Measurements from ENCODE around the gene CCDC150. TPM values are rescaled to one million over a fixed set of nuclear protein-coding genes. Genes with fewer than 3 reads are reported as not detected.

The CCDC150 gene
- total and polyA plus RNA-seq, 2 donors (not counting 1 experiment from before 2014, with no cell fraction given): 0.70 to 4.9 TPM

DNA sequence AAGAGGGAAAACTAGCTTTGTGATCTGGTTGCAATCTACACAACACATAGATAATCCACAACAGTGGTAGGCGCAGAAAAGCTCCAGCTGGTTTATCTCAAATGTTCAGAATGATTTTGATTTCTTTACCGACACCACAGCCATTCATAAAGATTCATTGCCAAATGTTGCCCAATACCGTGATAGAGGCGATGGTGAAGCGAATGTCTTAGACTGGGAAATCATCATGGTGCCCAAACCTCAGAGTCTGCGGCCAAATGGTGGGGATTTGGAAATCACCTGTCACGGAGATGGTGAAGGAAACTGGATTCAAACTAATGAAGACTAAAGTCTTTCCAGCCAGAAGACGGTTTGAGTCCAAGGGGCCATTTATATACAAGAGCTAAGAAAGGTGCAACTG is 48.5 kb upstream of the CCDC150 start:
- Mint-ChIP-seq H3K4me3 (no peak overlapping the region), H3K9me3 (ENCODE audit: insufficient read depth) (no peaks in the 10 kb centered on the region), H3K27ac (no peak overlapping the region), H3K4me1 (peaks cover 12% of the 10 kb centered on the region), H3K27me3 (peaks cover 69% of the 10 kb centered on the region)
- H2AFZ ChIP-seq (ENCODE audit: insufficient read depth, low read depth, low read length, poor library complexity, severe bottlenecking): no peak overlapping the region
- no peaks in the 10 kb centered on the region for H3K79me2 ChIP-seq (ENCODE audit: control insufficient read depth, insufficient read depth, low read length)
- WGBS (ENCODE audit: insufficient coverage): 96% methylated on average over 6 of the region's 8 CpGs
- no peaks in the 10 kb centered on the region for H4K20me1 ChIP-seq (ENCODE audit: control insufficient read depth, insufficient read depth, low read length, poor library complexity, severe bottlenecking)
- H3K9me3 ChIP-seq (ENCODE audit: control extremely low read depth in 1 of 3, control insufficient read depth in 2 of 3, insufficient read depth in 1 of 3, low read length in 2 of 3): peaks cover 0 to 2% (median 0%) of the 10 kb centered on the region in 3 donors
- ChIA-PET POLR2A (no interaction called here), CTCF (no interaction called here)
- no peak overlapping the region for H3K27ac ChIP-seq (ENCODE audit: low read length in 2 of 2)
- TF ChIP-seq, protein P1, sequence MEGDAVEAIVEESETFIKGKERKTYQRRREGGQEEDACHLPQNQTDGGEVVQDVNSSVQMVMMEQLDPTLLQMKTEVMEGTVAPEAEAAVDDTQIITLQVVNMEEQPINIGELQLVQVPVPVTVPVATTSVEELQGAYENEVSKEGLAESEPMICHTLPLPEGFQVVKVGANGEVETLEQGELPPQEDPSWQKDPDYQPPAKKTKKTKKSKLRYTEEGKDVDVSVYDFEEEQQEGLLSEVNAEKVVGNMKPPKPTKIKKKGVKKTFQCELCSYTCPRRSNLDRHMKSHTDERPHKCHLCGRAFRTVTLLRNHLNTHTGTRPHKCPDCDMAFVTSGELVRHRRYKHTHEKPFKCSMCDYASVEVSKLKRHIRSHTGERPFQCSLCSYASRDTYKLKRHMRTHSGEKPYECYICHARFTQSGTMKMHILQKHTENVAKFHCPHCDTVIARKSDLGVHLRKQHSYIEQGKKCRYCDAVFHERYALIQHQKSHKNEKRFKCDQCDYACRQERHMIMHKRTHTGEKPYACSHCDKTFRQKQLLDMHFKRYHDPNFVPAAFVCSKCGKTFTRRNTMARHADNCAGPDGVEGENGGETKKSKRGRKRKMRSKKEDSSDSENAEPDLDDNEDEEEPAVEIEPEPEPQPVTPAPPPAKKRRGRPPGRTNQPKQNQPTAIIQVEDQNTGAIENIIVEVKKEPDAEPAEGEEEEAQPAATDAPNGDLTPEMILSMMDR (IDR thresholded peaks at IDR 0.05): no peak
- TF ChIP-seq EZH2 (IDR thresholded peaks at IDR 0.05; ENCODE audit: borderline replicate concordance, insufficient read depth, low read depth, low read length, poor library complexity, severe bottlenecking): no peak
- peaks cover 0 to 54% (median 23%) of the 10 kb centered on the region in 4 experiments for H3K27me3 ChIP-seq (replicated peaks in 1 of 4; ENCODE audit: control extremely low read depth in 1 of 4, control insufficient read depth in 3 of 4, insufficient read depth in 4 of 4, low read length in 3 of 4)
- H3K36me3 ChIP-seq (replicated peaks in 1 of 2; ENCODE audit: control extremely low read depth in 1 of 2, control insufficient read depth in 1 of 2, extremely low read depth in 1 of 2, insufficient read depth in 2 of 2, low read length in 1 of 2): no peaks in the 10 kb centered on the region
- H3K9ac ChIP-seq (ENCODE audit: low read length): no peak overlapping the region
- no peak overlapping the region for H3K4me2 ChIP-seq (replicated peaks; ENCODE audit: low read depth, low read length, poor library complexity, severe bottlenecking)
- DNase-seq (no peak), ATAC-seq (ENCODE audit: low read depth) (no peak)
- peaks cover 8 to 11% of the 10 kb centered on the region in 2 donors for H3K4me1 ChIP-seq (ENCODE audit: control insufficient read depth in 2 of 2, insufficient read depth in 2 of 2, low read length in 2 of 2)
- no peak overlapping the region for H3K4me3 ChIP-seq (ENCODE audit: control extremely low read depth in 1 of 5, extremely low read depth in 1 of 5, insufficient read depth in 1 of 5, low read depth in 2 of 5, low read length in 4 of 5)
- intact Hi-C loops (cut with micrococcal nuclease): no loop called here

DNA sequence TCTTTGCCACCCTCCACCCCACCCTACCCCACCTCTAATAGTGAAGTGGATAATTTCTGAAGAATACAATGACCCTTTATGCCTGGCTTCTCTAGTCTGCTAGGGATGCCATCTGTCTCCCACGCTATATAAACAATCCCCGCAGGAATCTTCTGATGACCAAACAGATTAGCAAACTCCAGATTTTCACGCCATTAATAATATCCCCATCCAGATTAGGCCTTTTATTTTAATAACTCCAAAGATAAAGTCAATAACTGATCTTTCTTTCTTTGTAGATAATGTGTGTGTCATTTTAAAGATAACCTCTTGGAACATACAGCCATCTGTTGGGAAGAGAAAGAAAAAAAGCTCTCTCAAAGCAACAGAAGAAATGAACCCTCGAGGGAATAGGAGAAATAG is 47.9 kb upstream of the CCDC150 start:
- DNase-seq: no peak
- no peaks in the 10 kb centered on the region for H3K79me2 ChIP-seq (ENCODE audit: control insufficient read depth, insufficient read depth, low read length)
- TF ChIP-seq, protein P1 (IDR thresholded peaks at IDR 0.05): no peak
- TF ChIP-seq EZH2 (IDR thresholded peaks at IDR 0.05; ENCODE audit: borderline replicate concordance, insufficient read depth, low read depth, low read length, poor library complexity, severe bottlenecking): no peak
- intact Hi-C loops (cut with micrococcal nuclease): no loop called here
- H3K36me3 ChIP-seq (replicated peaks in 1 of 2; ENCODE audit: control extremely low read depth in 1 of 2, control insufficient read depth in 1 of 2, extremely low read depth in 1 of 2, insufficient read depth in 2 of 2, low read length in 1 of 2): no peaks in the 10 kb centered on the region
- Mint-ChIP-seq H3K4me3 (peak overlapping the region; percentile 38), H3K4me1 (peaks cover 12% of the 10 kb centered on the region), H3K27me3 (peaks cover 70% of the 10 kb centered on the region), H3K27ac (no peak overlapping the region), H3K9me3 (ENCODE audit: insufficient read depth) (no peaks in the 10 kb centered on the region)
- no peak for ATAC-seq (ENCODE audit: low read depth)
- POLR2A ChIA-PET: no interaction called here
- H3K4me2 ChIP-seq (replicated peaks; ENCODE audit: low read depth, low read length, poor library complexity, severe bottlenecking): no peak overlapping the region
- 80% methylated on average over 2 of the region's 4 CpGs for WGBS (ENCODE audit: insufficient coverage)
- H3K4me3 ChIP-seq (ENCODE audit: control extremely low read depth in 1 of 5, extremely low read depth in 1 of 5, insufficient read depth in 1 of 5, low read depth in 2 of 5, low read length in 4 of 5): no peak overlapping the region
- no peaks in the 10 kb centered on the region for H4K20me1 ChIP-seq (ENCODE audit: control insufficient read depth, insufficient read depth, low read length, poor library complexity, severe bottlenecking)
- no peak overlapping the region for H3K9ac ChIP-seq (ENCODE audit: low read length)
- H3K27ac ChIP-seq (ENCODE audit: low read length in 2 of 2): no peak overlapping the region
- peaks cover 8 to 11% of the 10 kb centered on the region in 2 donors for H3K4me1 ChIP-seq (ENCODE audit: control insufficient read depth in 2 of 2, insufficient read depth in 2 of 2, low read length in 2 of 2)
- CTCF ChIA-PET: no interaction called here
- H2AFZ ChIP-seq (ENCODE audit: insufficient read depth, low read depth, low read length, poor library complexity, severe bottlenecking): no peak overlapping the region
- peaks cover 0 to 2% (median 0%) of the 10 kb centered on the region in 3 donors for H3K9me3 ChIP-seq (ENCODE audit: control extremely low read depth in 1 of 3, control insufficient read depth in 2 of 3, insufficient read depth in 1 of 3, low read length in 2 of 3)
- peaks cover 0 to 60% (median 23%) of the 10 kb centered on the region in 4 experiments for H3K27me3 ChIP-seq (replicated peaks in 1 of 4; ENCODE audit: control extremely low read depth in 1 of 4, control insufficient read depth in 3 of 4, insufficient read depth in 4 of 4, low read length in 3 of 4)

Data from B cell (primary cell).